NCI-H1105 treated with DMSO at 0.1 percent for 48 hours (cell line): ENCODE results near the gene PPP1R15A.
"Not testable (repeated sequence)": the region's sequence is repeated elsewhere in the genome, so short reads cannot be mapped to it uniquely, and the experiment has no call there.

Experiments used
- DNase-seq: peaks from one replicate; lab custom pipeline; 2025; lab: John Stamatoyannopoulos, UW

PPP1R15A gene

DNA sequence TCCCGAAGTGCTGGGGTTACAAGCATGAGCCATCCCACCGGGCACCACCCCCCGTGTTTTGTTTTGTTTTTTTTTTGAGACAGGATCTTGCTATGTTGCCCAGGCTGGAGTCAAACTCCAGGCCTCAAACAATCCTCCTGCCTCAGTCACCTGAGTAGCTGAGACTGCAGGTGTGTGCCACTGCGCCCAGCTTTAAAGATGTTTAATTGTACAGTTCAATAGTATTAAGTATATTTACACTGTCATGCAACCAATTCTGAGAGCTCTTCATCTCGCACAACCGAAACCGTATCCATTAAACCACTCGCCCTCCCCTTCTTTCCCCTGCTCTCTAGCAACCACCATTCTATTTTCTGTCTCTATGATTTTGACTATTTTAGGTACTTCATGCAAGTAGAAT, 43.5 kb downstream of the PPP1R15A start:
- no peak for DNase-seq

DNA sequence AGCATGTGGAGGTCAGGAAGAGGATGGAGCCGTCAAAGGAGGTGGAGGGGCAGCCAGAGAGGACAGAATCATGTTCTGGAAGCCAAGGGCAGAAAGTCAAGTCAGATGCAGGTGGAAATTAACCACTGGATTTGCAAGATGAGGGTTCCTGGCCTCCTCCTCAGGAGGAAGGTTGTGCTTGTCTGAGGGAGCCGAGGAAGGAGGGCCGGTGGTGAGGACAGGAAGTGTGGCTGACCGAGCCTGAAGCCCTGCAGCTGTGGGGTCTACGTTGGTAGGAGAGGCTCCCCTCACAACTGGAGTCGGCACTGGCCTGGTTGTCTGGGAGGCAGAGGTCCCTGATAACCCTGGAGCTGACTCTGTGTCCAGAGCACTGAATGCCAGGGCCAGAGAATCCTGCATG, 45.9 kb downstream of the PPP1R15A start:
- no peak for DNase-seq

DNA sequence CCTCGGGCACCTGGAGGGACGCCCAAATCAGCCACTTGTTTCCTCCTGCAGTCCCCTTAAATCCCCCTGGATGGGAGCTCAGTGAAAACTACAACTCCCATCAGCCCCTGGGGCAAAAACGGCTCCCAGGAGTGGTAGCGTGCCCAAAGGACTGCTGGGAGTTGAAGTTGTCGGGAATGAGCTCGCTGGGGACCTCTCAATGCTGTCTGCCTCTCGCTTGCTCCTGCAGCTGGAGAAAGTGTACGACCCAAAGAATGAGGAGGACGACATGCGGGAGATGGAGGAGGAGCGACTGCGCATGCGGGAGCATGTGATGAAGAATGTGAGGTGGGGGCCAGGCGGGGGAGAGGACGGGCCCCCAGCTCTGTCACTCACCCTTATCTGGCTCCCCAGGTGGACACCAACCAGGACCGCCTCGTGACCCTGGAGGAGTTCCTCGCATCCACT, 46.6 kb downstream of the PPP1R15A start:
- no peak for DNase-seq

DNA sequence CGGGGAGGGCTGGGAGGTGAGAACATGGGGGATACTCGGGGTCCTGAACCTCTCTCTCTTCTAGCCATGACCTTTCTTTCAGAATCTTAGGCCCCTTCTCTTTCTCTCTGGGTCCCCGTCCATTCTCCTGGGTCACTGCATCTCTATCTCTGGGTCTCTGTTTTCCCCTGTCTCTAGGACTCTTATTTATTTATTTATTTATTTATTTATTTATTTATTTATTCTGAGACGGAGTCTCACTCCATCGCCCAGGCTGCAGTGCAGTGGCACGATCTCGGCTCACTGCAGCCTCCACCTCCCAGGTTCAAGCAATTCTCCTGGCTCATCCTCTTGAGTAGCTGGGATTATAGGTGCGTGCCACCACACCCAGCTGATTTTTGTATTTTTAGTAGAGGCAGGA, 47.0 kb downstream of the PPP1R15A start:
- not testable (repeated sequence) for DNase-seq

DNA sequence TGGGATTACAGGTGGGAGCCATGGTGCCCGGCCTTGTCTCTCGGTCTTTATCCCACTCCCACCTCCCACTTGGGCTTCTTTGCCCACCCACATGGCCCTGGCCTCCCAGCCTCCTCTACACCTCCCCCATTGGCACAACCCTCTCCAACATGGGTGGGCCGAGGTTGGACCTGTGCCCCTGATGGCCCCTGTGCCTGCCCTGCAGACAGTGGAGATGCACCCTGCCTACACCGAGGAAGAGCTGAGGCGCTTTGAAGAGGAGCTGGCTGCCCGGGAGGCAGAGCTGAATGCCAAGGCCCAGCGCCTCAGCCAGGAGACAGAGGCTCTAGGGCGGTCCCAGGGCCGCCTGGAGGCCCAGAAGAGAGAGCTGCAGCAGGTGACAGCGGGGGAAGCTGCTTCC, 48.7 kb downstream of the PPP1R15A start:
- no peak for DNase-seq

DNA sequence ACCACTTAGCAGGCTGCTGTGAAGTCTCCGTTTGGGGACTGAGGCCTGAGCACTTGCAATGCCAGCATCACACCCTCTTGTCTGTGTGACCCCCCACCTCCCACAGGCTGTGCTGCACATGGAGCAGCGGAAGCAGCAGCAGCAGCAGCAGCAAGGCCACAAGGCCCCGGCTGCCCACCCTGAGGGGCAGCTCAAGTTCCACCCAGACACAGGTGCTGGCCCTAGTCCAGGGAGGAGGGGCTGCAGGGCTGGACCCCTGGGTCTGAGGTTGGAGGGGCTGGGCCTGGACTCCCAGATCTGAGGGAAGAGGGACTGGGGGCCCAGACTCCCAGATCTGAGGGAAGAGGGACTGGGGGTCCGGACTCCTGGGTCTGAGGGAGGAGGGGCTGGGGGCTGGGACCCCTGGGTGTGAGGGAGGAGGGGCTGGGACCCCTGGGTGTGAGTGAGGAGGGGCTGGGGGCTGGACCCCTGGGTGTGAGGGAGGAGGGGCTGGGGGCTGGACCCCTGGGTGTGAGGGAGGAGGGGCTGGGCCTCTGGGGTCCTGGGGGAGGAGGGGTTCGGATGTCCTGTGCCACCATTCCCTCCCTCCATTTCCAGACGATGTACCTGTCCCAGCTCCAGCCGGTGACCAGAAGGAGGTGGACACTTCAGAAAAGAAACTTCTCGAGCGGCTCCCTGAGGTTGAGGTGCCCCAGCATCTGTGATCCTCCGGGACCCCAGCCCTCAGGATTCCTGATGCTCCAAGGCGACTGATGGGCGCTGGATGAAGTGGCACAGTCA, 49.7 kb downstream of the PPP1R15A start:
- no peak for DNase-seq

DNA sequence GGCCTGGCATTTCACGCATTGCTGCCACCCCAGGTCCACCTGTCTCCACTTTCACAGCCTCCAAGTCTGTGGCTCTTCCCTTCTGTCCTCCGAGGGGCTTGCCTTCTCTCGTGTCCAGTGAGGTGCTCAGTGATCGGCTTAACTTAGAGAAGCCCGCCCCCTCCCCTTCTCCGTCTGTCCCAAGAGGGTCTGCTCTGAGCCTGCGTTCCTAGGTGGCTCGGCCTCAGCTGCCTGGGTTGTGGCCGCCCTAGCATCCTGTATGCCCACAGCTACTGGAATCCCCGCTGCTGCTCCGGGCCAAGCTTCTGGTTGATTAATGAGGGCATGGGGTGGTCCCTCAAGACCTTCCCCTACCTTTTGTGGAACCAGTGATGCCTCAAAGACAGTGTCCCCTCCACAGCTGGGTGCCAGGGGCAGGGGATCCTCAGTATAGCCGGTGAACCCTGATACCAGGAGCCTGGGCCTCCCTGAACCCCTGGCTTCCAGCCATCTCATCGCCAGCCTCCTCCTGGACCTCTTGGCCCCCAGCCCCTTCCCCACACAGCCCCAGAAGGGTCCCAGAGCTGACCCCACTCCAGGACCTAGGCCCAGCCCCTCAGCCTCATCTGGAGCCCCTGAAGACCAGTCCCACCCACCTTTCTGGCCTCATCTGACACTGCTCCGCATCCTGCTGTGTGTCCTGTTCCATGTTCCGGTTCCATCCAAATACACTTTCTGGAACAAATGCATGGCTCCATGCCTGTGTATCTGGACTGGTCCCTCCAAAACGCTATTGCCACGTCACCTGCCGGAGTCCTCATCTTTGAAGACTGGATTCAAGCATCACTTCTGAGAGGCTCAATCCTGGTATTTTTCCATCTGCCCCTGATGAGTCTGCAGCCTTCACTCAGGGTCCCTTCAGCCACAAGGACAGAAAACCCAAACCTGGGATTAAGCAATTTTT, 50.6 kb downstream of the PPP1R15A start:
- no peak for DNase-seq

DNA sequence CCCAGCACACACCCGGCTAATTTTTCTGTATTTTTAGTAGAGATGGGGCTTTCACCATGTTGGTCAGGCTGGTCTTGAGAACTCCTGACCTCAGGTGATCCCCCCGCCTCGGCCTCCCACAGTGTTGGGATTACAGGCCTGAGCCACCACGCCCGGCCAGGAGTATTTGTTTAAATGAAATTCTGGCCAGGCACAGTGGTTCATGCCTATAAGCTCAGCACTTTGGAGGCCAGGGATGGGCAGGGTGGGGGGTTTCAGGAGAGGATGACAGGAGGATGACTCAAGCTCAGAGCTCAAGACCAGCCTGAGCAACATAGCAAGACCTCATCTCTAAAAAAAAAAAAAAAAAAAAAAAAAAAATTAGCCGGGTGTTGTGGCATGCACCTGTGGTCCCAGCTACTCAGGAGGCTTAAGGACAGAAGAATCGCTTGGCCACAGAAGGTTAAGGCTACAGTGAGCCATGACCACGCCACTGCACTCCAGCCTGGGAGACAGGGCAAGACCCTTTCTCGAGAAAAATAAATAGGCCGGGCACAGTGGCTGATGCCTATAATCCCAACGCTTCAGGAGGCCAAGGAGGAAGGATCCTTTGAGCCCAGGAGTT, 53.1 kb downstream of the PPP1R15A start:
- DNase-seq: no peak
